Glomerular visceral epithelial cell (primary cell): ENCODE data around the gene SEMA4B.
"Not testable (repeated sequence)": the region's sequence is repeated elsewhere in the genome, so short reads cannot be mapped to it uniquely, and the experiment has no call there.

Source experiments
- DNase-seq: peaks from one replicate; pipeline ENCODE4 v3.0.0-alpha.2; 2016; ENCODE audit errors: extremely low spot score

The SEMA4B gene

GRCh38 chr15:90201130-90201943, at the start of gene SEMA4B:
TSS of gene SEMA4B (plus strand) at chr15:90201330. CDS start at chr15:90201579, 249 bp downstream.
- DNase-seq: peak; percentile 66

- no peak for DNase-seq
Observed at GRCh38 chr15:90151989-90152645, 49.0 kb upstream of the SEMA4B start.

- no peak for DNase-seq
Observed at GRCh38 chr15:90153658-90154057, 47.5 kb upstream of the SEMA4B start.

GRCh38 chr15:90154246-90154645, 46.9 kb upstream of the SEMA4B start:
- DNase-seq: no peak

GRCh38 chr15:90154861-90155626, 46.1 kb upstream of the SEMA4B start:
- no peak for DNase-seq

GRCh38 chr15:90159213-90159612, 41.9 kb upstream of the SEMA4B start:
- no peak for DNase-seq

GRCh38 chr15:90160781-90161727, 40.1 kb upstream of the SEMA4B start:
- DNase-seq: no peak

- DNase-seq: no peak
Observed at GRCh38 chr15:90161950-90162361, 39.2 kb upstream of the SEMA4B start.

GRCh38 chr15:90162956-90163355, 38.2 kb upstream of the SEMA4B start:
- no peak for DNase-seq

- not testable (repeated sequence) for DNase-seq
Observed at GRCh38 chr15:90164239-90164638, 36.9 kb upstream of the SEMA4B start.

- no peak for DNase-seq
Observed at GRCh38 chr15:90165157-90165556, 36.0 kb upstream of the SEMA4B start.

- peak; percentile 100 for DNase-seq
Observed at GRCh38 chr15:90165659-90166489, 35.3 kb upstream of the SEMA4B start.

- DNase-seq: no peak
Observed at GRCh38 chr15:90167121-90167520, 34.0 kb upstream of the SEMA4B start.

- no peak for DNase-seq
Observed at GRCh38 chr15:90171623-90172022, 29.5 kb upstream of the SEMA4B start.

- DNase-seq: no peak
Observed at GRCh38 chr15:90173372-90173771, 27.8 kb upstream of the SEMA4B start.

GRCh38 chr15:90174140-90174875, 26.8 kb upstream of the SEMA4B start:
- DNase-seq: peak; percentile 77

GRCh38 chr15:90177012-90177411, 24.1 kb upstream of the SEMA4B start:
- no peak for DNase-seq

- DNase-seq: no peak
Observed at GRCh38 chr15:90178468-90179435, 22.4 kb upstream of the SEMA4B start.
